GM19328 (cell line): Measurements from ENCODE around the gene C12orf43.
"Not testable (repeated sequence)": the region's sequence is repeated elsewhere in the genome, so short reads cannot be mapped to it uniquely, and the experiment has no call there.

Source experiments
- ATAC-seq: cut with Tn5 transposase; IDR thresholded peaks from one replicate; pipeline ENCODE4 v1.9.1; 2021; ENCODE audit warnings: mild to moderate bottlenecking, moderate library complexity; ENCODE audit not compliant: unreplicated experiment

The C12orf43 gene, protein sequence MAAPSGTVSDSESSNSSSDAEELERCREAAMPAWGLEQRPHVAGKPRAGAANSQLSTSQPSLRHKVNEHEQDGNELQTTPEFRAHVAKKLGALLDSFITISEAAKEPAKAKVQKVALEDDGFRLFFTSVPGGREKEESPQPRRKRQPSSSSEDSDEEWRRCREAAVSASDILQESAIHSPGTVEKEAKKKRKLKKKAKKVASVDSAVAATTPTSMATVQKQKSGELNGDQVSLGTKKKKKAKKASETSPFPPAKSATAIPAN

DNA sequence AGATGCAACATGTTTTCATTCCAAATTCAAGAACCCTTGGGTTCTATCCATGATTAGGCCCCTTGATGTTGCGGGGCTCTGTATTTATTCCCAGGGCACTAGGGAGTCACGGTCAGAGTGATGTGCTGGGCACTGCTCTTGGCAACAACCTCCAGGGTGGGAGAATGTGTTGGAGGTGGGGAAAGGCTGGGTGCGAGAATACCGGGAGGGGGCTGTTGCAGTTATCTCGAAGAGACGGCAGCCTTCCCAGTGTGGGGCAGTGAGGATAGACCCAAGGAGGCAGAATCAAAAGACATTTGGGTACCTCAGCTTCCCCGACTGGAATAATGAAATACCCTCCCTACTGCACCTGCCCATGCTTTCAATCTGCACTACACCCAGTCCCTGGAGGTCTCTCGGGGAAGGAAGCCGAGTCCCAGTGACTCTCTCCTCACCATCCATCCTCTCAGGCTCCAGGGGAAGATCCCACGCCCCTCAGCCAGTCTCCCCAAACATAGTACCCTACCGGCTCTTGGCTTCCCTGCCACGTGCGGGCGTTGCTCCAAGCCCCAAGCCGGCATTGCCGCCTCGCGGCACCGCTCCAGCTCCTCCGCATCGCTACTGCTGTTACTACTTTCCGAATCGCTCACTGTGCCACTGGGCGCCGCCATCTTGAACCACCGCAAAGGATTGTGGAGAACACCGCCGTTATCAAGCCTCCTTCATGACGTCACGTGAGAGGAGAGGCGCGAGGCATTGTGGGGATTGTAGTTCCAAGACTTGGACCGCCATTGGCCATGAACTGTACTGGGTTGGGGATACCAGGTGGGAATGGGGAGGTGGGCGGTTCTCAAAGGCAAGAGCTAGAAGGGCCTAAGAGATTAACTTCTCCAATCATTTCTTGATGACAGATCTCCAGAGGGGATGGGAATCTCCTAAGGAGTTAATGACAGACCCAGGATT lies at the start of gene C12orf43:
Gene C12orf43, minus strand, starts transcription at position 663 of the 942 bp plus-strand sequence. Its CDS starts 13 bp downstream, at position 650.
- peak; percentile 96 for ATAC-seq

DNA sequence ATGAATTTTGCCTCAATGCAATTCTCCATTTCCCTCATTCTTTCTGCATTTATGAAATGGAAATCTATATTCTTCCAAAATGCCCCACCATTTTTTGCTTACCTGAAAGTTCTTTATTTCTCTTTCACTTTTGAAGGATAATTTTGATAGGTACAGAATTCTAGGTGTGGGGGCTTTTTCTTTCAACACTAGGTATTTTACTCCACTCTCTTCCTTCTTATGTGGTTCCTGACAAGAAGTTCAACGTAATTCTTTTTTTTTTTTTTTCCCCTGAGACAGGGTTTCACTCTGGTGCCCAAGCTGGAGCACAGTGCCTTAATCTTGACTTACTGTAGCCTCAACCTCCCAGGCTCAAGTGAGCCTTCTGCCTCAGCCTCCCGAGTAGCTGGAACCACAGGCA lies 49.1 kb upstream of the C12orf43 start:
- ATAC-seq, result no peak

DNA sequence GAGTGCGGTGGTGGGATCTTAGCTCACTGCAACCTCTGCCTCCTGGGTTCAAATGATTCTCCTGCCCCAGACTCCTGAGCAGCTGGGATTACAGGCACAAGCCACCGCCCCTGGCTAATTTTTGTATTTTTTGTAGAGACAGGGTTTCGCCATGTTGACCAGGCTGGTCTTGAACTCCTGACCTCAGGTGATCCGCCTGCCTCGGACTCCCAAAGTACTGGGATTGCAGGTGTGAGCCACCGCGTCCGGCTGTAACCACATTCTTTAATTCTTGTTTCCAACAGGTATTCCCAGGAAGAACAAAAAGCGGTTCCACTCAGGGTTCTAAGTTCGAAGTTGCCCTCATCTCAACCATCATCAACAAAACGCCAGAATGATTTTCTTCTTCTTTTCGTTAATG lies 48.3 kb upstream of the C12orf43 start:
- ATAC-seq, result not testable (repeated sequence)

DNA sequence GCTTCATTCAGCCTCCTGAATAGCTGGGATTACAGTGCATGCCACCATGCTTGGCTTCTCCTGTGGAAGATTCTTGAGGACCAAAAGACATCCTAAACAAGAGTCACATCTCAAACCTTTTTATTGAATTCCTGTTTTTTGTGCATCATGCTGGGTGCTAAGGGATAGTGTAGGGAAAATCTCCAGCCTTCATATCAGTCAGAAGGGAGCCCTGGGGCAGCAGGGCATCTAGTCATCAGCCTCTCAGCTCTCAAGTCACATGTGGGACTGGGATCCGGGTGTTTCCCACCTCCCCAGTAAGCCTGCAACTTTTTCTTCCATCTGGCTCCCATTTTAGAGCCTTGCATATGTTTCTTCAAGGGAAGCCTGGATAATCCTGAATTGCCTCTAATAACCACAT lies 47.8 kb upstream of the C12orf43 start:
- no peak for ATAC-seq

DNA sequence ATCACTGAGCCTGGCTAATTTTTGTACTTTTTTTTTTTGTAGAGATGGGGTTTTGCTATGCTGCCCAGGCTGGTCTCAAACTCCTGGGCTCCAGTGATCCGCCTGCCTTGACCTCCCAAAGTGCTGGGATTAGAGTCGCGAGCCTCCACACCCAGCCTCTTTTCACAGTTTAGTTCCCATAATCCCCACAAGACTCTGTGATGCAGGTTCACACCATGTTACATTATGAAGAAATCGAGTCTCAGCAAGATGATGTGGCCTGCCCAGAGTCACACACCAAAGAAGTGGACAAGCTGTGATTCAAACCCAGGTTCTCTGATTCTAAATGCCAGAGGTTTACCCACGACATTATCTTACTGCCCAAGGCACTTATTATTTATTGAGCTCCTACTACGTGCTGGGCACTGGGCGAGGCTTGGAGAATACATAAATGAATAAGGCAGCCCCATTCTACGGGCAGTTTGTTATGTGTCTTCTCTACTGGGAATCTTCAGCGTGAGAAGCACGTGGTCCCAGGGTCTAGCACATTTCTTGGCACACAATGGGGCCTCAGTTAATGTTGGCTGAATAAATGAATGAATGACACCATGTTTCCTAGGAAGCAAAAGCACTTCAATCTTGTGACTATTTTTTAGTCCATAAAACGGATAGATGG lies 46.2 kb upstream of the C12orf43 start:
- ATAC-seq, result no peak

DNA sequence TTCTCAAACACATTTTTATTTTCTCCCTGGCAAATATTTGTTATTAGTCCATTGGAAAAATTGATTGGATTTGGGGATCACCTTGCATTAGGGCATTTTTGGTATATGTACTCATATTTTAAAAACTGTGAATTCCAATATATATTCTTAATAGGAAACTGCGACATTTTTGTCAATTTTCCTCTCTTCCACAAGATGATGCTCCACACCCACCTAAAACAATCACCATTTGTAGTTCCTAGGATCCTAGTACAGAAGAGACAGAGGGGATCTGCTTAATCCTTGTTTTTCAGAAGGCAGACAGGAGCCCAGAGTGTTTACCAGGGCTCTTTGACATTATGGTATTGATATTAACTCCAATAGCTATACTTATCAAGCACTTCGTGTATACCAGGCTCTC lies 45.5 kb upstream of the C12orf43 start:
- ATAC-seq, result no peak

DNA sequence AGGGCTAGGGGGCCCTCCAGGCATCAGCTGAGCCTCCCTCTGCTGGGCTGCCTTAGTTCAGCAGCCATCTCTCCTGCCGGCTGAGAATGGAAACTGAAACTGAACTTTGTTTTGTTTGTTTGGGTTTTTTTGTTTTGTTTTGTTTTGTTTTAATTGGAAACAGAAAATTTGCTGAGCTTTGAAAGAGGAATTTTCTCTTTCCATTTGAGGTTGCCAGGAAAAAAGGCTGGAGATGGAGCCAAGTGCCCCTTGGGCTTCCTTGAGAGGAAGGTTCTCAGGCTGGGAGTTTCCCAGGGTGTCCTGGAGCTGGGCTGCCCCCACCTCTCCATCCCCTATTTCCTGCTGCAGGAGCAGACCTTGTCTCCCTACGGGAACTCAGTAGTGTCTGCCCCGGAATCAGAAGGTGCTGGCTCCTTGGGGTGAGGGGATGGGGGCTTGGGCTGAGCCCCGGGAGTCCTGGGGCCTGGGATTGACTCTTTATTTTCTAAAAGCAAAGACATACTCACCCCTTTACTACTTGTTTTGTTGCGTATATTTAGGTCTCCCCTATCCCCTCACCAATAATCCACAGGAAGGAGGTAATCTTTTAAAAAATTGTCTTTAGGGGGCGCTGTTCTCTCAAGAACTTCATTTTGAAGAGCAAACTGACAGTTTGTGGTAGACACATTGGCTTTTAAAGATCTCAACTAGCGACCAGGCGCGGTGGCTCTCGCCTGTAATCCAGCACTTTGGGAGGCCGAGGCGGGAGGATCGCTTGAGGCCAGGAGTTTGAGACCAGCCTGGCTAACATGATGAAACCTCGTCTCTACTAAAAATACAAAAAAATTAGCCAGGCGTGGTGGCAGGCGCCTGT lies 44.1 kb upstream of the C12orf43 start:
- peak; percentile 72 for ATAC-seq

DNA sequence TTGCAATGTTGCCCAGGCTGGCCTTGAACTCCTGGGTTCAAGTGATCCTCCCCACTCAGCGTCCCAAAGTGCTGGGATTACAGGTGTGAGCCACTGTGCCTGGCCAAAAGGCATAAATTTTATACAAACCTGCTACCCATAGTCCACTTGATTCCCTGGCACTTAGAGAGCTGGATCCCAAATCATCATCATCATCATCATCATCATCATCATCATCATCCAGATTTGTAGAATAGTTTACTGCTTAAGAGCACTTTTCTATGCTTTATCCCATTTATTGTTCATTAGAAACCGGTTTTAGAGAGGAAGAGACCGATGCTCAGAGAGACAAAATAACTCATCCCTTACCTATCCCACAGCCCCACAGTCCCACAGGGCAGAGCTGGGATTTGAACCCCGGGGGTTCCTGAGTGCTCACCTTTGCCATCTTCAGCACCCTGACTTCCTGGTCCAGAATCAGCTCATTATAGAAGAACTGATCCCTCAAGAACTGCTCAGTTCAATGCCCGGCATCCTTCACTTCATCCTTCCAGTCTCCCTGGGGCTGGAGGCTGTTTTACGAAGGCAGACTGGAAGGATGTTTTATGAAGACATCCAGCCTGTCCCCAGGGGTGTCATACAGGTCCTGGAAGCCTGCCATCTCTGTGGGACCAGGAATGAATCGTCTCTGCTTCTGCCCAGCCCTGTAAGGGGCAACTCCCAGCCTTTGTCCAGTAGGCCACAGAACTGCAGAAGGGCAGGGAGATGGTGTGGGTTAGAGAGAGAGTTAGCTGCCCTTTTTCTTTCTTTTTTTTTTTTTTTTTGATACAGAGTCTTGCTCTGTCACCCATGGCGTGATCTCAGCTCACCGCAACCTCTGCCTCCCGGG lies 43.0 kb upstream of the C12orf43 start:
- ATAC-seq, result no peak

DNA sequence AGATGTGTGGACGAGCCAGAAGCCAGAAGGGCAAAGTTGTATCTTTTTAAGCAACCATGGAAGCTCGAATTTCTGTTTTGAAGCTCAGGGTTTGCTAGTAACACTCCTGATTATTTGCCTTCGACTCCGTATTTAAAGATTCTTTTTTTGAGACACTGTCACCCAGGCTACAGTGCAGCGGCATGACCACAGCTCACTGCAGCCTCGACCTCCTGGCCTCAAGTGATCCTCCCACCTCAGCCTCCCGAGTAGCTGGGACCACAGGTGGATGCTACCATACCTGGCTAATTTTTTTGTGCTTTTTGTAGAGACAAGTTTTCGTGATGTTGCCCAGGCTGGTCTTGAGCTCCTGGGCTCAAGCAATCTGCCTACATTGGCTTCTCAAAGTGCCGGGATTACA lies 41.5 kb upstream of the C12orf43 start:
- ATAC-seq, result no peak

DNA sequence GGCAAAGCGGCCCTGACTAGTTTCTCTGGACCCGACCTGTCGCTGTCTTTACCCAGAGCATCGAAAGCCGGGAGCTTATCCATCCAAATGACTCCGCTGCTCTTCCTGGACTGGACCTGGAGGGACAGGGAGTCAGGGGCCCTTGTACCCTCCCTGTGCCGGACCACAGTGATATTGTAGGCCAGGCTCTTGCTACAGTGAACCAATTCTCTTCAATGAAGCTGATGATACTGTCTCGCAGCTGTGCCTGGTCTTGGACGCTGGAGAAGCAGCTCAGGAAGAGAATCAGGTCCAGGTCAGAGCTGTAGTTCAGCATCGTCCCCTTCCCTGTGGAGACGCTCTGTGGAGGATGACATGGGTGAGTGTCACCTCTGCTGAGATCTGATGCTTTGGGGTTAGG lies 37.4 kb upstream of the C12orf43 start:
- ATAC-seq, result no peak

DNA sequence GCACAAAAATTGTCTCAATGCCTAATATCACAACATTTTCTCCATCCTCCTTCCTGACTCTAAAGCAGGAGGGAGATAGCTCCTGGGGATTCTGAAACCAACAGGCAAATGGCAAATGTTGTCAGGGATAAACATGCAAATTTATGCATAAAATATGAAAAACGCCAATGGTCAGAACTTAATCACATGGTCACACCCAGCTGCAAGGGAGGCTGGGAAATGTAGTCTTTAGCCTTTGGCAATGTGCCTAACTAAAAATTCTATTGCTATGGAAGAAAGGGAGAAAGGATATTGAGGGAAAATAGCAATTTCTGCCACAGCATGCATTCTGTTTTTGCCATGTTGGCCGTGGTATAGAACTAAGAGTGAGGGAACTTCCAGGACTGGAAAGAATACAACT lies 34.4 kb upstream of the C12orf43 start:
- ATAC-seq, result no peak

DNA sequence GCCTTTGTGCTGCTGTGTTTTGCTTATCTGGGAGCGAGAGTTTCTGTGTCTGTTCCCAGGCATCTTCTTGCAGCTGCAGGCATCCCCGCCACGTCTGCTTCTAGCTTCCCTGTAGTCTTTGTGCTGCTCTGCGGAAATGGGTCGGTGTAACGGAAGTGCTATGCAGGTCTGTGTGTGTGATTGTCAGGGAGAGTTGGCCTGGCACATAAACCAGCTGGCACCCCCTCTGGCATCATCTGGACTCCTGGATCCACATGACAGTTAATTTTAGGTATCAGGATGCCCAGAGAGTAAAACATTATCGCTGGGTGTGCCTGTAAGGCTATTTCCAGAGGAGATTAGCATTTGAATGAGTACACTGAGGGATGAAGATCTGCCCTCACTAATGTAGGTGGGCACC lies 32.2 kb upstream of the C12orf43 start:
- ATAC-seq, result no peak

DNA sequence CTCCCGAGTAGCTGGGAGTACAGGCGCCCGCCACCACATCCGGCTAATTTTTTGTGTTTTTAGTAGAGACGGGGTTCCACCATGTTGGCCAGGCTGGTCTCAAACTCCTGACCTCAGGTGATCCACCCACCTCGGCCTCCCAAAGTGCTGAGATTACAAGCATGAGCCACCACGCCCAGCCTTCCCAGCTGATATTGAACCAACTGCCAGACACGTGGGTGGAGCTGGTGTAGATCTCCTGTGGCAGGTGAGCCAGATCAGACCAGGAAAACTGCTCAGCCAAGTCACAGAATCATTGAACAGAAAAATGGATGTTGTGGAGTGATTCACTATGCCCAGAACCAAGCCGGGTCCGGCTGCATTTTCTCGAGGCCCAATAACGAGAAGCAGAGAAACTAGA lies 31.1 kb upstream of the C12orf43 start:
- not testable (repeated sequence) for ATAC-seq

DNA sequence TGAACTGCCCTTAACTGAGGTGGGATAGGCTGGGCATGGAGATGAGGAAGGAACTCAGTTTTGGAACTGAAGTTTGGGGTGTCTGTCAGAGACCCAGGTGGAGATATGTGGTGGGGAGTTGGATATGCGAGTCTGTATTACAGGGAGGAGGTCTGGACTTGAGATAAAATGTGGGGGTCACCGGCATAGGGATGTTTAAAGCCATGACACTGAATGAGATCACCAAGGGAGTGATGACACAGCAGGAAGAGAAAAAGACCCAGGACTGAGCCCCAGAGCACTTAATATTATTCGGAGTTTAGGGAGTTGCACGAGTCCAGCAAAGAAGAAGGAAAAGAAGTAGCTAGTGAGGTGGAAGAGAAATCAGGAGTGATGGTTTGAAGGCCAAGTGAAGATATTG lies 26.8 kb upstream of the C12orf43 start:
- ATAC-seq, result no peak

DNA sequence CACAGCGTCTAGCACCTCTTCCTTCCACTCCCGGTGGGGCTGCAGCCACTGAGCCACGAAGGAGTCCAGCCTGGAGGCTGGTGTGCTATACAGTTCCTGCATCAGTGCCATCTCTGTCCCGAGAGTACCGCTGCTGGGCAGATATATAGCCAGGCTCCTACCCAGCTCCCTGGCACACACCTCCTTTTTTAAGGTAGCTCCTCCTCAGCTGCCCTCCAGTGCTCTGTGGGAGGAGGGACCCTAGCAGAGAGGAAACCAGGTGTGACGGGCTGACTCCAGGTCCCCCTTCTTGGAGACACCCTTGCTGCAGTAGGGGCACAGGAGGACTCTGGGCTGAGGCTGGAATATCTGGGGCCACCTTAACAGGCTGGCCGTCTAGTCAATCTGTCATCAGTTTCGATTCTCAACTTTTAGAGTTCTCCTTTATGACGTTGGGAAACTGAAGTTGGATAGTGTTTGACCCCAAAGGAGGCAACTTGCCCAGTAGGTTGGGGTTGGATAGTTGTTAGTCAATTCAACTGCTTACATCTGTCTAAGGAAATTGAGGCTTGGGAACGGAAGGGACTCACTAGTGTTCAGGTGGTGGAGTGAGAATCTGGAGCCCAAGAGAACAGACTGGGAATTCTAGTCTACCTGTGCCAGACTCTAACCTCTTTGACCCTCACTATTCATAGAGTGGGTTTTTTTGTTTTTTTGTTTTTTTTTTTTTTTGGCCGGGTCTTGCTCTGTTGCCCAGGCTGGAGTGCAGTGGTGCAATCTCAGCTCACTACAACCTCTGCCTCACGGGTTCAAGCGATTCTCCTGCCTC lies 22.8 kb upstream of the C12orf43 start, which contains the start of gene OASL:
Gene OASL, minus strand, starts transcription at position 386 of the 808 bp plus-strand sequence. Its CDS starts 275 bp downstream, at position 111.
- ATAC-seq, result peak; percentile 62

DNA sequence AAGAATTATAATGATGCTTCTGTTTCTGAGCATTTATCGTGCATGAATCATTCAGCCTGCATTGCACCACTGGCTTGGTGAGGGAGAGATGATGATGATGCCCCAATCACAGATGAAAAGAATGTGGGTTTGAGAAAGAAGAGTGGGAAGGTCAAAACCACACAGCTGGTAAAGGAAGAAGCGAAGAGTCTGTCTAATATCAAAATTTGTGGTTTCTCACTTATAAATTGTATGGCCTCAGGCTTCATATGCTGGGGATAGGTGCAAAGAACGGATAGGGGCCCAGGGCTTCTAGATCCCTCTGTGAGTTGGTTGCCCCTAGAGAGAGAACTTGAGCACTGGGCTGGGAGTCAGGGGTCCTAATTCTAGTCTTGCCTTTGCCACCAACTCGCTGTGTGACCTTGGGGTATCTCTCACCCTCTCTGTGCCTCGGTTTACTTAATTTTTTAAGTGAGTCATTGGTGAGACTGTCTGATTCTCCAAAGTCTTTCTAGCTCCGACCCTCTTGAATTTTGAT lies 20.6 kb upstream of the C12orf43 start:
- ATAC-seq, result no peak

DNA sequence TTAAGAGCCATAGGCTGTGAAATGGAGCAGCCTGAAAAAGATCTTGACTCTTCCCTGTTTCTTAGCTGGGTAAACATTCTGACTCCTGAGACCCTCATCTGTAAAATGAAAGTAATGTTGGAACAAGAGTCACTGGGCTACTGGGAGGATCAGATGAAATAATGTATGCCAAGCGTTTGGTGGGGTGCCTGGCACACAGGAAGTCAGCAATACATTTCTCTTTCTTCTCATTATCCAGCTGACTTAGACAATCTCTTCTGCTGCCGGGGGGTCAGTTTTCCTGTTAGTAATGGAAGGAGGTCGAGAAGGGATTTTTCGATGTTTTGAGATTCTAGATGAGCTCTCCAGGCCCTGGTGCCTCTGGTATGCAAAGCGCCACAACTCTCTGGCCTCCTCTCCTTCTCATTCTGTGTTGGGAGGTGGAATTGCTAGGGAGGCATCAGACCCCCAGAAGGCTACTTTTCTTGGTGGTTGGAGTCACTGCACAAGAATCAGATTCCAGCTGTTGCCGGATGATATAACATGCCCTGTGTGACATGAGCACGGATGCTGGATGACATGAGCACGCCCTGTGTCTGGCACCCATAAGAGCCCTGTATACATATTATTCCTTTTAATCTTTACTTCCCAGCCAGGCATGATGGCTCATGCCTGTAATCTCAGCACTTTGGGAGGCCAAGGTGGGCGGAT lies 18.5 kb upstream of the C12orf43 start:
- no peak for ATAC-seq
